HepG2 (cell line): ENCODE data around the gene IRF1. TPM values are rescaled to one million over a fixed set of nuclear protein-coding genes. Genes with fewer than 3 reads are reported as not detected.

Source experiments
- CREB1 ChIP-seq, 2 experiments: fragments of 450-650 bp in 1 of 2; IDR thresholded peaks; 2 replicates each; pipeline ENCODE4 v1.6.1; 2016 to 2017; ENCODE audit warnings: control low read depth in 1 of 2, mild to moderate bottlenecking in 1 of 2, missing compliant biosample characterization in 1 of 2, missing genetic modification characterization in 1 of 2
- EZH2 ChIP-seq: conservative IDR thresholded peaks from 2 replicates; pipeline ENCODE4 v1.6.1; 2012; ENCODE audit warnings: mild to moderate bottlenecking, low read depth, low read length, moderate library complexity
- FOSL2 ChIP-seq: sonication (generic); formaldehyde crosslinking; IDR thresholded peaks from 2 replicates; pipeline ENCODE4 v1.4.0; 2020; ENCODE audit warnings: missing genetic modification reagents
- FOXA3 ChIP-seq: IDR thresholded peaks from 2 replicates; pipeline ENCODE4 v1.6.1; 2016; ENCODE audit warnings: missing genetic modification reagents, missing compliant biosample characterization
- GATAD2A ChIP-seq: IDR thresholded peaks from 2 replicates; pipeline ENCODE4 v1.6.1; 2016
- HNF1B ChIP-seq: sonication (generic); formaldehyde crosslinking; IDR thresholded peaks from 2 replicates; pipeline ENCODE4 v1.5.1; 2020; ENCODE audit warnings: mild to moderate bottlenecking, moderate library complexity, missing genetic modification reagents
- JARID2 ChIP-seq: sonication (generic); formaldehyde crosslinking; IDR thresholded peaks from 2 replicates; pipeline ENCODE4 v1.8.1; 2023; ENCODE audit warnings: missing genetic modification reagents, inconsistent platforms; ENCODE audit not compliant: insufficient replicate concordance
- KDM1A ChIP-seq: IDR thresholded peaks from 2 replicates; pipeline ENCODE4 v1.6.1; 2016; ENCODE audit warnings: missing compliant biosample characterization
- MAZ ChIP-seq, 2 experiments: sonication (generic) in 1 of 2; formaldehyde crosslinking in 1 of 2; IDR thresholded peaks; 2 replicates each; pipeline versions ENCODE4 v1.5.0 to v1.6.1; 2012 to 2020; ENCODE audit warnings: low read depth in 2 of 2, mild to moderate bottlenecking in 2 of 2, borderline replicate concordance in 1 of 2, improper control_type of control experiment in 1 of 2, low read length in 1 of 2, missing genetic modification reagents in 1 of 2, moderate library complexity in 1 of 2
- U2AF1 ChIP-seq: fragments of 200-400 bp; formaldehyde crosslinking; optimal IDR thresholded peaks from 2 replicates; pipeline ENCODE3; 2017; ENCODE audit warnings: mild to moderate bottlenecking, low read depth, low read length
- ZNF33B ChIP-seq: sonication (generic); formaldehyde crosslinking; IDR thresholded peaks from 2 replicates; pipeline ENCODE4 v1.5.1; 2020; ENCODE audit warnings: mild to moderate bottlenecking, missing genetic modification reagents
- ZNF512B ChIP-seq: sonication (generic); formaldehyde crosslinking; IDR thresholded peaks from 2 replicates; pipeline ENCODE4 v1.5.1; 2020; ENCODE audit warnings: missing genetic modification reagents, mild to moderate bottlenecking, borderline replicate concordance
- ZNF576 ChIP-seq: sonication (generic); formaldehyde crosslinking; IDR thresholded peaks from 2 replicates; pipeline ENCODE4 v1.4.0; 2020; ENCODE audit warnings: mild to moderate bottlenecking, missing genetic modification reagents
- ZNF589 ChIP-seq: sonication (generic); formaldehyde crosslinking; conservative IDR thresholded peaks from 2 replicates; pipeline ENCODE4 v1.8.0; 2022; ENCODE audit warnings: mild to moderate bottlenecking, moderate library complexity, missing genetic modification reagents
- ZNF660 ChIP-seq: sonication (generic); formaldehyde crosslinking; IDR thresholded peaks from 2 replicates; pipeline ENCODE4 v1.5.1; 2020; ENCODE audit warnings: mild to moderate bottlenecking, low read depth, missing genetic modification reagents, borderline replicate concordance
- ZSCAN29 ChIP-seq: sonication (generic); formaldehyde crosslinking; conservative IDR thresholded peaks from 2 replicates; pipeline ENCODE4 v1.4.0; 2020; ENCODE audit warnings: mild to moderate bottlenecking, missing genetic modification reagents
- polyA plus RNA-seq, 8 experiments: library from polyadenylated mRNA; depleted of rRNA in 3 of 8; stranded (reverse) in 7 of 8; unstranded in 1 of 8; fragments of >200 nt; fragmentation: Illumina TruSeq in 4 of 8; extraction: Trizol in 4 of 8; gene quantifications; 2 replicates each; pipeline versions ENCODE4 v1.2.1 to v1.2.3, GENCODE V29; 2011 to 2016; ENCODE audit warnings: low read depth in 4 of 8, missing spikeins in 1 of 8, mixed read lengths in 1 of 8; ENCODE audit not compliant: insufficient read depth in 1 of 8
- total RNA-seq, 5 experiments: library from RNA; depleted of rRNA; stranded (reverse); fragments of >200 nt; fragmentation: Illumina TruSeq; extraction: Trizol; gene quantifications; 2 replicates each; pipeline ENCODE4 v1.2.3, GENCODE V29; 2016; ENCODE audit warnings: low read depth in 1 of 5
- TF ChIP-seq, protein P1 (sequence below): sonication (generic); formaldehyde crosslinking; conservative IDR thresholded peaks from 2 replicates; pipeline ENCODE4 v1.8.0; 2022; ENCODE audit warnings: missing genetic modification reagents
- TF ChIP-seq, protein P2 (sequence below): sonication (generic); formaldehyde crosslinking; IDR thresholded peaks from 2 replicates; pipeline ENCODE4 v1.4.0; 2020; ENCODE audit warnings: missing genetic modification reagents
- TF ChIP-seq, protein P3 (sequence below): sonication (generic); formaldehyde crosslinking; IDR thresholded peaks from 2 replicates; pipeline ENCODE4 v1.5.0; 2020; ENCODE audit warnings: mild to moderate bottlenecking, missing genetic modification reagents

Gene IRF1
- total and polyA plus RNA-seq, 2 of the 13 experiments (the other 11 are each of a cell fraction or from before 2014, with no cell fraction given): 4.1 to 8.8 TPM

GRCh38 chr5:132504746-132505145, 14.2 kb upstream of the IRF1 start (continued):
- TF ChIP-seq, protein P1, sequence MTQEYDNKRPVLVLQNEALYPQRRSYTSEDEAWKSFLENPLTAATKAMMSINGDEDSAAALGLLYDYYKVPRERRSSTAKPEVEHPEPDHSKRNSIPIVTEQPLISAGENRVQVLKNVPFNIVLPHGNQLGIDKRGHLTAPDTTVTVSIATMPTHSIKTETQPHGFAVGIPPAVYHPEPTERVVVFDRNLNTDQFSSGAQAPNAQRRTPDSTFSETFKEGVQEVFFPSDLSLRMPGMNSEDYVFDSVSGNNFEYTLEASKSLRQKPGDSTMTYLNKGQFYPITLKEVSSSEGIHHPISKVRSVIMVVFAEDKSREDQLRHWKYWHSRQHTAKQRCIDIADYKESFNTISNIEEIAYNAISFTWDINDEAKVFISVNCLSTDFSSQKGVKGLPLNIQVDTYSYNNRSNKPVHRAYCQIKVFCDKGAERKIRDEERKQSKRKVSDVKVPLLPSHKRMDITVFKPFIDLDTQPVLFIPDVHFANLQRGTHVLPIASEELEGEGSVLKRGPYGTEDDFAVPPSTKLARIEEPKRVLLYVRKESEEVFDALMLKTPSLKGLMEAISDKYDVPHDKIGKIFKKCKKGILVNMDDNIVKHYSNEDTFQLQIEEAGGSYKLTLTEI (CRISPR knock-in tag): no peak
- no peak for TF ChIP-seq ZNF576 (CRISPR knock-in tag)
- peak; percentile 45; the same call in 1 of the 2 replicates for TF ChIP-seq FOXA3
- TF ChIP-seq, protein P2, sequence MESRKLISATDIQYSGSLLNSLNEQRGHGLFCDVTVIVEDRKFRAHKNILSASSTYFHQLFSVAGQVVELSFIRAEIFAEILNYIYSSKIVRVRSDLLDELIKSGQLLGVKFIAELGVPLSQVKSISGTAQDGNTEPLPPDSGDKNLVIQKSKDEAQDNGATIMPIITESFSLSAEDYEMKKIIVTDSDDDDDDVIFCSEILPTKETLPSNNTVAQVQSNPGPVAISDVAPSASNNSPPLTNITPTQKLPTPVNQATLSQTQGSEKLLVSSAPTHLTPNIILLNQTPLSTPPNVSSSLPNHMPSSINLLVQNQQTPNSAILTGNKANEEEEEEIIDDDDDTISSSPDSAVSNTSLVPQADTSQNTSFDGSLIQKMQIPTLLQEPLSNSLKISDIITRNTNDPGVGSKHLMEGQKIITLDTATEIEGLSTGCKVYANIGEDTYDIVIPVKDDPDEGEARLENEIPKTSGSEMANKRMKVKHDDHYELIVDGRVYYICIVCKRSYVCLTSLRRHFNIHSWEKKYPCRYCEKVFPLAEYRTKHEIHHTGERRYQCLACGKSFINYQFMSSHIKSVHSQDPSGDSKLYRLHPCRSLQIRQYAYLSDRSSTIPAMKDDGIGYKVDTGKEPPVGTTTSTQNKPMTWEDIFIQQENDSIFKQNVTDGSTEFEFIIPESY (CRISPR knock-in tag): no peak
- no peak for TF ChIP-seq ZNF660 (CRISPR knock-in tag)
- TF ChIP-seq, protein P3, sequence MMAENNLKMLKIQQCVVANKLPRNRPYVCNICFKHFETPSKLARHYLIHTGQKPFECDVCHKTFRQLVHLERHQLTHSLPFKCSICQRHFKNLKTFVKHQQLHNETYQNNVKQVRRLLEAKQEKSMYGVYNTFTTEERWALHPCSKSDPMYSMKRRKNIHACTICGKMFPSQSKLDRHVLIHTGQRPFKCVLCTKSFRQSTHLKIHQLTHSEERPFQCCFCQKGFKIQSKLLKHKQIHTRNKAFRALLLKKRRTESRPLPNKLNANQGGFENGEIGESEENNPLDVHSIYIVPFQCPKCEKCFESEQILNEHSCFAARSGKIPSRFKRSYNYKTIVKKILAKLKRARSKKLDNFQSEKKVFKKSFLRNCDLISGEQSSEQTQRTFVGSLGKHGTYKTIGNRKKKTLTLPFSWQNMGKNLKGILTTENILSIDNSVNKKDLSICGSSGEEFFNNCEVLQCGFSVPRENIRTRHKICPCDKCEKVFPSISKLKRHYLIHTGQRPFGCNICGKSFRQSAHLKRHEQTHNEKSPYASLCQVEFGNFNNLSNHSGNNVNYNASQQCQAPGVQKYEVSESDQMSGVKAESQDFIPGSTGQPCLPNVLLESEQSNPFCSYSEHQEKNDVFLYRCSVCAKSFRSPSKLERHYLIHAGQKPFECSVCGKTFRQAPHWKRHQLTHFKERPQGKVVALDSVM: peak; percentile 66; the same call in 1 of the 2 replicates
- TF ChIP-seq ZSCAN29 (CRISPR knock-in tag): no peak
- TF ChIP-seq ZNF33B: no peak
- TF ChIP-seq JARID2 (CRISPR knock-in tag): no peak
- no peak for TF ChIP-seq ZNF589 (CRISPR knock-in tag)
- no peak for TF ChIP-seq EZH2
- no peak for TF ChIP-seq MAZ (IDR thresholded peaks at IDR 0.05; ENCODE audit: borderline replicate concordance, low read depth, low read length)
- no peak for TF ChIP-seq MAZ (CRISPR knock-in tag; IDR thresholded peaks at IDR 0.05; ENCODE audit: low read depth)
- TF ChIP-seq HNF1B: no peak
- no peak for TF ChIP-seq ZNF512B (CRISPR knock-in tag)
- TF ChIP-seq CREB1 (IDR thresholded peaks at IDR 0.05): no peak
- TF ChIP-seq CREB1 (CRISPR knock-in tag; IDR thresholded peaks at IDR 0.05): 0 out of 2 replicates have a peak, but pooled peaks have one; percentile 14
- TF ChIP-seq KDM1A (CRISPR knock-in tag): peak; percentile 33; the same call in 1 of the 2 replicates
- TF ChIP-seq U2AF1: no peak
- no peak for TF ChIP-seq FOSL2
- peak; percentile 35; the same call in 1 of the 2 replicates for TF ChIP-seq GATAD2A (CRISPR knock-in tag)
